ENCODE measurements around the gene BANP. TPM values are rescaled to one million over a fixed set of nuclear protein-coding genes. Genes with fewer than 3 reads are reported as not detected.
"Not testable (repeated sequence)": the region's sequence is repeated elsewhere in the genome, so short reads cannot be mapped to it uniquely, and the experiment has no call there.

The BANP gene
- total and polyA plus RNA-seq, 2 of the 8 experiments (the other 6 are each of a cell fraction or from before 2014, with no cell fraction given), result 25.8 to 39.8 TPM

DNA sequence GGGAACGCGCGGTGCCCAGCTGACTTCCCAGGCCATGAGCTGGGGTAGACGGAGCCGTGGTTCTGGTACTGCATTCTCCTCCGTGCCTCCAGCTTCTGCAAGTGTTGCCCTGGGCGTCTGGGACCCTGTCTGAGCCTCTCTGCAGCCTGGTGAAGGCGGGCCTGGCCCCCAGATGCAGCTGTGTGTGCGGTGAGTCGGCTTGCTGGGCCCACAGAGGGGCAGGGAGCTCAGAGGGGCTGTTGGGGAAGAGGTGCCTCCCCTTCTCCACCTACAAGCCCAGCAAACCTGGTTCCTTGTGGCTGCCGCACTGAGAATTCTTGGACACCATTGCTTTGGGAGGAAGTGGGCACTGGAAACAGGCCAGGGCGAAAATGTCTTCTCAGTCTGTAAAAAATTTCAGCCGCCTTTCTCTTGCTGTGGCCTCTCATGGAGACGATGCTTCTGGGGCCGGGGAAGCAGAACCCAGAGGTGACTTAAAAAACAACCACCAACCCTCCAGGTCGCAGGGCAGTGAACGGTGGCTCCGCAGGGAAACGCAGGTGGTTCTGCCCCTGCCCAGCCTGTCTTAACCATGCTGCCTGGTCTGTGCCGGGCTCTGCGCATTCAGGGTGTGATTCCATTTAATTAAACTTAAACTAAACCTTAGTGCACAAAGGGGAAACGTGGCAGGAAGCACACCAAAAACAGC, 163.5 kb downstream of the BANP start:
- H3K9me3 ChIP-seq (ENCODE audit: insufficient read depth in 2 of 2, low read depth in 1 of 2, low read length in 1 of 2); H2BK12ac ChIP-seq (ENCODE audit: low read depth, low read length); CTCF ChIA-PET (ENCODE audit: partially characterized antibody); H3K9ac ChIP-seq (replicated peaks in 1 of 4; ENCODE audit: extremely low read depth in 1 of 4, low read depth in 3 of 4, low read length in 3 of 4); H3K4ac ChIP-seq (replicated peaks; ENCODE audit: insufficient read length, low read depth, low read length); H3K56ac ChIP-seq (replicated peaks; ENCODE audit: insufficient read length, low read depth, low read length); H2AFZ ChIP-seq (ENCODE audit: low read length); H2BK15ac ChIP-seq (ENCODE audit: low read length); H3K79me2 ChIP-seq (ENCODE audit: control insufficient read depth in 1 of 2, insufficient read depth in 2 of 2, low read length in 2 of 2); H3K36me3 ChIP-seq (ENCODE audit: control insufficient read depth in 2 of 4, insufficient read depth in 4 of 4, low read length in 3 of 4); H4K8ac ChIP-seq (ENCODE audit: extremely low read depth, insufficient read depth, low read length); H4K20me1 ChIP-seq (replicated peaks in 1 of 2; ENCODE audit: control insufficient read depth in 1 of 2, insufficient read depth in 2 of 2, low read length in 2 of 2); H3K4me3 ChIP-seq (ENCODE audit: extremely low read depth in 1 of 4, insufficient read depth in 2 of 4, low read depth in 3 of 4, low read length in 4 of 4); H3K14ac ChIP-seq (ENCODE audit: insufficient read length); H2BK120ac ChIP-seq (replicated peaks; ENCODE audit: low read depth, low read length); H2AK5ac ChIP-seq (ENCODE audit: low read depth, low read length); FAIRE-seq; H3K4me1 ChIP-seq (replicated peaks in 1 of 4; ENCODE audit: control insufficient read depth in 3 of 4, insufficient read depth in 4 of 4, low read length in 3 of 4); H3K27ac ChIP-seq (ENCODE audit: low read depth, low read length); H3K18ac ChIP-seq (ENCODE audit: extremely low read depth, low read length); H3K23ac ChIP-seq (ENCODE audit: insufficient read length); H4K5ac ChIP-seq (ENCODE audit: insufficient read length, low read depth, low read length); H2BK20ac ChIP-seq (ENCODE audit: low read length); H4K91ac ChIP-seq (replicated peaks; ENCODE audit: insufficient read length, low read length); H2BK5ac ChIP-seq (ENCODE audit: low read depth, low read length); POLR2A ChIA-PET (ENCODE audit: partially characterized antibody); DNase-seq (ENCODE audit: low read depth in 1 of 2, low spot score in 2 of 2); H3K79me1 ChIP-seq (ENCODE audit: low read depth, low read length); H3K23me2 ChIP-seq (ENCODE audit: low read depth, low read length); H3K4me2 ChIP-seq (ENCODE audit: insufficient read depth in 1 of 2, low read depth in 2 of 2, low read length in 2 of 2); H3K27me3 ChIP-seq (replicated peaks in 1 of 4; ENCODE audit: control insufficient read depth in 3 of 4, extremely low read depth in 1 of 4, insufficient read depth in 3 of 4, low read length in 3 of 4): not testable (repeated sequence)
- WGBS, 2 experiments (ENCODE audit: extremely low coverage in 1 of 2, insufficient coverage in 1 of 2, insufficient read length in 1 of 2, insufficient replicate concordance in 2 of 2, low coverage in 1 of 2, low lambda C conversion rate in 2 of 2, missing lambda C conversion rate in 1 of 2), result 86% methylated on average over 20 of the region's 22 CpGs; no CpG with 5 or more reads in 1 of the 2 experiments
